Measurements from ENCODE around the gene GRIA1.

GRIA1 gene

DNA sequence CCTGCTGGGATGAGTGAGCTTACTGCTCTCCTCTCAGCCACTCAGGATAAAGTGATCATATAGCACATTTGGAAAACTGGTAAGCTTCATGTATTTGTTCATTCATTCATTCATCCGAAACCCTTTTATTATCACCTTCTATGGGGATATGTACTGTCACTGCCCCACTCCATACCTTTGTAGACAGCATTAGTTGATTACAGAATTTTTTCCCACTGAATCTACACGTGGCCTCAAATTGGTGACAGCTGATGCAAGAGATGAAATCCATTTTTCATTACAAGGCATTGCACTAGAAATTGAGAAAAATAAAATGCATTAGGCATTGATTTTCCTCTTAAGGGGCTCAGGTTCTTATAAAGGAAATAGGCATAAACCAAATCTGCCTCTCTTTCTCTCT, 9.7 kb downstream of the GRIA1 start:
- DNase-seq: no peak

DNA sequence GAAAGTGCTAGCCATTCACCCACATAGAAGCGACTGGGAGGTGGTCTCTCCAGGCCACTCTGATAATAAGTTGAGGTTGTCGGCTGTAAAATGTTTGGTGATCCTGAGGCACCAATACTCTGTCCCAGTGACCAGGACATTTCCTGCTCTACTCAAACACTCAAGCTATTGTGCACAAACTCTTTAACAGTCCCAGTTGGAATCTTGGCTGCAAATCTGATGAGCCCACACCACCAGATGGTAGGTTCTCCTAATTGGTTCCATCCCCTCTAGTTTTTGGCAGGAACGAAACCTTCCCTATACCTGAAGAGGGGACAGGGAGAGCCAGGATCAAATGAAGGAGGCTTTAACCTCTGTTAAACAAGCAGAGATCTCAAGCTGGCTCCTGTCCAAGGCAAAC, 14.3 kb downstream of the GRIA1 start:
- DNase-seq: no peak

GRCh38 chr5:153508700-153509099, 18.2 kb downstream of the GRIA1 start:
- no peak for DNase-seq

GRCh38 chr5:153511622-153512021, 21.2 kb downstream of the GRIA1 start:
- DNase-seq: no peak

GRCh38 chr5:153513156-153513555, 22.7 kb downstream of the GRIA1 start:
- no peak for DNase-seq

DNA sequence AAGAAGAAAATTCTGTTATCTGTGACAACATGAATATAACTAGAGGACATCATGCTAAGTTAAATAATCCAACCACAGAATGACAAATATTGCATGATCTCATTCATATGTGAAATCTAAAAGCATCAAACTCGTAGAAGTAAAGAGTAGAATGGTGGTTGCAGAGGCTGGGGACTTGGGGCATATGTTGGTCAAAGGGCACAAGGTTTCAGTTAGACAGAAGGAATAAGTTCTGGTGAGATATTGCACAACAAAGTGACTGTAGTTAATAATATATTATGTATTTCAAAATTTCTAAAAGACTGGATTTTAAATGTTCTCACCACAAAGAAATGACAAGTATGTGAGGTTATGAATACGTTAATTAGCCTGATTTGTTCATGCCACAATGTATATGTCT, 24.8 kb downstream of the GRIA1 start:
- no peak for DNase-seq

DNA sequence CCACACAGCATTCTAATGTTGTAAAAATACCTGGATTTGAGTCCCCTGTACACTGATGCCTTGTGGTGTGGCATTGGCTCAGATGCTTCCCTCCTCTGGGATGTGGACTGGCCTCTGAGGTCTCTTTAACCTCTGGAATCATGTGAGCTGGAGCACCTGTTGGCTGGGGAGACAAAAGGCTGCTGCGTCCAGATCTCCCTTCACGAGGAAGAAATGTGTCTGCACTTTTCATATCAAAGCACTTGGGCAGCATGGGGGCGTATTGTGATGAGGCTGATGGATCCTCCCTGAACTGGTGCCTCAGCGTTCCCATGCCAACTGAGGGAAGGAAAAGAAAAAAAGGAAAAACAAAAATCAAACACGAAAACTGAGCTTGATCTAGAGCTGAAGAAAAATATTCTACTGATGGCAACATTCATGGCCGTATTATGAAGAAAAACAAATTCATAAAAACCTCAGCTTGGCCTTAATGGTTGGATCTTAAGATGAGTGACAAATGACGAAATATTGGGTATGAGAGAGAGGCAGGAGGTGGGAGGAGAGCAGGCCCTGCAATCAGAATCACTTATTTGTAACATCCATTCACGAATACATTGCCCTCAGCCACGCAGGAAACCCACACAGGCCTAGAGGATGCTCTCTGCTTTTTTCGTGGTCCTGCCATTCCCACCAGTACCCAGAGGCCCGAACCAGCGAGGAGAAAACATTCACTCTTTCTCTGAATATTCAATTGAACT, 26.2 kb downstream of the GRIA1 start:
- DNase-seq: no peak

- no peak for DNase-seq
These were observed 26.8 kb downstream of the GRIA1 start for GRCh38 chr5:153517241-153517611.

DNA sequence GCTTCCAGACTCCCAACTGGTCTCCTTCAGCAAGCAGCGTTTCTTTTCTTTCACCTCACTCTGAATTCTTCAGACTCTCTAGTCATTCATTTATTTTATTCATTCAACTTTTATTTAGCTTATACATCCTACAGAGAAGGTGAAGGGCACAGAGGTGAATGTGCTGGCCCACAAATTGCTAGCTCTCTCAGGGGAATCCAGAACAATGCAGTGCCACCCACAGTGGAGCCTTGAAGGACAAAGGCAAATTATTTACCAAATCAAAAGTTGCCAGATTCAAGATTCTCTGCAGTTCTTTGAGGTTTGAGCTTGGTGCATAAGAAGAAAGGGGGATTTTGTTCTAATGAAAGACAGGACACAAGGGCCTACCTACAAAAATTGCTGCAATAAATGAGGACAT, 29.7 kb downstream of the GRIA1 start:
- DNase-seq: no peak

DNA sequence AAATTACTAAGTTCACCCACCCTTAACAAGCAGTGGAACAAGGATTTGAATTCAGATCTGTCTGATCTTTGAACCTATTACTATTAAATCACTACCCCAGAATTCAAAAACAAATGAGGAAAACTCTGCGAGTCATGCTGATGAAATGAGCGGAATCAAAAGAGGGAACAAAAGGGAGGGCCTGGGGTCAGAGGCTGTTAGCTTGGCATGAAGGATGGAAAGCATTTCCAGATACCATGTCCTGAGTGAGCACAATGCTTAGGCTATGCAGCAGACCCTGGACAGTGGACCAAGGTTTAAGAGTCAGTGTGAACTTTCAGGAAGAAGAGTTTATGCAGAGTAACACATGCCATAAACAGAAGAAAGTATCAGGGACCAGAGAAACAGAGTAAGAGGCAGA, 30.5 kb downstream of the GRIA1 start:
- no peak for DNase-seq

- no peak for DNase-seq
These were observed 32.7 kb downstream of the GRIA1 start for GRCh38 chr5:153523211-153523610.

- no peak for DNase-seq
These were observed 33.4 kb downstream of the GRIA1 start for GRCh38 chr5:153523831-153524230.

DNA sequence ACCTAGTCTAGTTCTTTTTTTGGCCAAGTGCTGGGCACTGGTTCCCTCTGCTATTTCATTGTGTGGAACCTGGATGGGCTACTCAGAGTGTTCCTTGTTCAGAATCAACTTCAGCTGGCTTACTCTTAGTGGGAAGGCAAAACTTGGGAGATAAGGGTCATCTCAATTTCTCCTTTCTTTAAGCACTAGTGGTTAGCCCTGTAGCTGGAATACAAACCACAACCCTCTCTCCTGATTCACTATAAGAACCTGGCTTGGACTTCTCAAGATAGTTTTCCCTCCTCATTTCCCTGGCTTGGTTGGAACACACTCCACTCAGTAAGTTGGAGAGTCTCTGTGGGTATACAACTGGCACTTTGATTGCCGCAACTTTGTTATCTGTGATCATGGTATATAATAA, 35.1 kb downstream of the GRIA1 start:
- DNase-seq: no peak

- DNase-seq: no peak
These were observed 40.1 kb downstream of the GRIA1 start for GRCh38 chr5:153530357-153531143.

DNA sequence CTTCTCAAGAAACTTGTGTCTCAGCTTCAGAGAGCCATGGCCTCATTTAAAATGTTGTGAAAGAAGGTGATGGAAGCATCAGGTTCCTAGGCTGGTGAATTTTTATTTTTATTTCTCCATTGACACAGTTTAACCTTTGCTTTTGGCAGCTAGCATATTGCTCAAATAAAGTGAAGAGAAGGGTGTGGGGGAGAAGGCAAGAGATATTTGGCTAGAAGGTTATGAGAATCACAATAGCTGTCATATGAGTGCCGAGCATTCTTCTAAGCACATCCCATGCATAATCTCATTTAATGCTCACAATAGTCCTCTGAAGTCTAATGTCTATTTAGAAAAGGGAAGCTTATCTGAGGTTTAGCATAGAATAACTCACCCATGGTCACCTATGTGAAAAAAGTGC, 43.1 kb downstream of the GRIA1 start:
- no peak for DNase-seq

GRCh38 chr5:153534102-153534501, 43.6 kb downstream of the GRIA1 start:
- no peak for DNase-seq

DNA sequence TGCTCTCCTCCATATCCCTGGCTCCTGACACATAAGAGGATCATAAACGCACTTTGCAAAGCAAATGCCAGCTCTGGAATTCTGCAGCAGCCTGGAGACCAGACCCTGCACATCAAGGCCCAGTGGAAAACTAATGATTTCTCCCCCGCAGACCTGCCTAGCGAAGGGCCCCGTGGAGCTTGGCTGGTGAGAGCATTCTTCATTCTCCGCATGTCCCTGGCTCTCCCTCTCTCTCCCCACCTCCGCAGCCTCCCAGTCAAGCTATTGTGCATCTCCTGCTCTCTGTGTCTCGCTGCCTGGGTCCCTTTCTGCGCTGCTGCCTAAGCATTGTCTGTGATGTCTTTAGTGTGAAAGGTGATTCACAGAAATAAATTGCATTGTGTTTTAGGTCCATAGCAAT, 46.7 kb downstream of the GRIA1 start:
- DNase-seq: no peak

GRCh38 chr5:153539983-153540382, 49.5 kb downstream of the GRIA1 start:
- no peak for DNase-seq

GRCh38 chr5:153542536-153542935, 52.1 kb downstream of the GRIA1 start:
- DNase-seq: no peak

DNA sequence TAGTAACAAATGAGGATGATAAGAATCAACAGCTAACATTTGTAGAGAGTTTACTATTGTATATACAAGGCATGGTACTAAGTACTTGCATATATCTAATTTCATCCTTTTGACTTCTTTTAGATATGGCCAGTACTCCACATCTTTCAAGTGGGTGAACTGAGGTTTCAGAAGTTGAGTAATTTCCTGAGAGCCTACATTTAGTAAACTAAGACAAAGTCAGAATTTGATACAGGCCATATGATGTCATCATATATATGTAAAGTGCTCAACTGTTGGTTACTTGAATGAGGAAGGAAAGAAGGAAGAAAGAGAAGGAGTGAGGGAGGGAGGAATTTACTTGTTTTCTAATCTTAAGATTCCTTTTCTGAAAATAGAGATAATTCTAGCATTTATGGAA, 52.8 kb downstream of the GRIA1 start:
- no peak for DNase-seq

- DNase-seq: no peak
These were observed 53.5 kb downstream of the GRIA1 start for GRCh38 chr5:153543959-153544470.

- no peak for DNase-seq
These were observed 54.2 kb downstream of the GRIA1 start for GRCh38 chr5:153544706-153545105.

DNA sequence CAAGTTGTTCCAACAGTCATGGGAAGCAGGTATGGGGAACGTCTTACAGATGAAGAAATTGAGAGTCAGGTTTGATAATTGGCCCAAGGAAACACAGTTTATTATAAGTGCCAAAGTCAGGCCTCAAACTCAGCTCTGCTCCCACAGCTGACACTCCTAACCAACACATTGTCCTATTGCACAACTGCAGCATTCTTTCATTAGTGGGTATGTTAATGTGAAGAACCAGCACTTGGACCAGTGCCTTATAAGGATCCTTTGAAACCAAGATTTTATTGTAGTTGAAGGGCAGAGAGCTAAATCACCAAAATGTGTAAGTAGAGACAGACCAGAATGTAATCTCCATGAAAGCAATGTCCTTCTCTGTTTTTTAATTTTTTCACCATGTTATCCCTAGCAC, 56.1 kb downstream of the GRIA1 start:
- no peak for DNase-seq

GRCh38 chr5:153551537-153552079, 61.1 kb downstream of the GRIA1 start:
- no peak for DNase-seq
